ENCODE measurements around the gene FOXJ2. TPM values are rescaled to one million over a fixed set of nuclear protein-coding genes. Genes with fewer than 3 reads are reported as not detected.
"Not testable (repeated sequence)": the region's sequence is repeated elsewhere in the genome, so short reads cannot be mapped to it uniquely, and the experiment has no call there.

FOXJ2 gene
- polyA plus RNA-seq, 4 donors: 3.8 to 11.1 (median 5.4) TPM

DNA sequence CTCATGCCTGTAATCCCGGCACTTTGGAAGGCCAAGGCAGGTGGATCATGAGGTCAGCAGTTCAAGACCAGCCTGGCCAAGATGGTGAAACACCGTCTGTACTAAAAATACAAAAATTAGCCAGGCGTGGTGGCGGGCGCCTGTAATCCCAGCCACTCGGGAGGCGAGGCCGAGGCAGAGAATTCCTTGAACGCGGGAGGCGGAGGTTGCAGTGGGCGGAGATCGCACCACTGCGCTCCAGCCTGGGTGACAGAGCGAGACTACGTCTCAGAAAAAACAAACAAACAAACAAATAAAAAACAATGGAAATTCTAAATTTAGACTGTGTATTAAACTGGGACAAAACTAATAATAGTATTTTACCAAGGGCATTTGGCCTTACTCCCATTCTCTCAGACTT, 14.3 kb upstream of the FOXJ2 start:
- DNase-seq; H3K27ac ChIP-seq (ENCODE audit: low read depth in 1 of 3, low read length in 2 of 3); H3K9me3 ChIP-seq (ENCODE audit: control insufficient read depth in 2 of 2, insufficient read depth in 1 of 2, low read depth in 1 of 2, low read length in 1 of 2); FAIRE-seq; H3K4me3 ChIP-seq (ENCODE audit: low read depth in 1 of 3, low read length in 3 of 3); H3K4me1 ChIP-seq (ENCODE audit: control insufficient read depth in 3 of 3, insufficient read depth in 2 of 3, low read depth in 1 of 3, low read length in 2 of 3); H3K36me3 ChIP-seq (ENCODE audit: control insufficient read depth in 3 of 3, insufficient read depth in 2 of 3, low read depth in 1 of 3, low read length in 3 of 3): not testable (repeated sequence)
- H3K27me3 ChIP-seq (ENCODE audit: control insufficient read depth in 3 of 3, insufficient read depth in 3 of 3, low read length in 3 of 3): peaks cover 0 to 42% (median 10%) of the 10 kb centered on the region in 3 donors
- whole genome bisulfite sequencing, 3 donors: 58 to 63% (median 59%) methylated on average over 16 of the region's 16 CpGs

DNA sequence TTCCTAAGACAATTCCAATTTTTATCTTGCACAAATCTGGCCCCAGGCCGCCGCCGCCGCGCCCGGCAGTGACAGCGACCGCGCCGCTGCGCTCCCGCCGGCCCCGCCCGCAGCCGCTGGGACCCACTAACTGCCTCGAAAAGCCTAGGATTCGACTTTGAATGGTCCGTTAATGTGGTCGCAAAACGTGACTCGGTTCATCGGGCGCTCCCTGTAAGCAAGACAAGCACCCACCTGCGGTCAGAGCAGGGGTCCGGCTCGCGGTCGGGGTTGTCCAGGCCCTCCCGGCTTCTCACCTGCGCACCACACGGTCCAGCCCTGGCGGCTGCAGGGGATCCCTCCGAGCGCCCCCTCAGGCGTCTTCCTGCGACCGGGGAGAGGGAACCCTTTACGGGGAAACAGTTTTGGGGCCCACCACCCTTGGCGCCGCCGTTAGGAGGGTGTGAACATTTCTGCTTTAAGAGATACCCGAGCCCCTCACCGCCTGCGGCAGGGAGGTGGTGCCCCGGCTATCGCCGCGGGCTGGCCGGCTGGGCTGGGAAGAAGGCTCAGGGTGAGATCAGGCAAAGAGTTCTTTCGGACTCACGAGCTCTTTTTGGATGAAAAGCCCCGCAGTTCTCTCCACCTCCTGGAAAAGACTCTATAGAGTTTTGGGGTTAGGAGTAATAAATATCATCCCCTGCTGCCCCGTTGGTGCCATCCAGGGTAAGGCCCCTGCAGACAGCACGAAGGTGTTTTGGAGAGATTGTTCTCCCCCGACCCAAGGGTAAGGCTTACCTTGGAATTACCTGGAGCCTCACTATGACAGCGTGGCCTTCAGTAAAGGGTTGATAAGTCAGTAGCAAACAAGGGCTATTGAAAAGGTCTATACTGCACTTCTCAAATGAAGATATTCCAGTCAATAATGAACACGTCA, 13.6 kb upstream of the FOXJ2 start:
- Histone ChIP-seq H3K4me3 (ENCODE audit: low read depth in 1 of 3, low read length in 3 of 3) (peak overlapping the region in 2 of 3 donors; percentile 1 to 12), H3K4me1 (ENCODE audit: control insufficient read depth in 3 of 3, insufficient read depth in 2 of 3, low read depth in 1 of 3, low read length in 2 of 3) (no peaks in the 10 kb centered on the region), H3K27me3 (ENCODE audit: control insufficient read depth in 3 of 3, insufficient read depth in 3 of 3, low read length in 3 of 3) (peaks cover 0 to 42% (median 10%) of the 10 kb centered on the region in 3 donors), H3K36me3 (ENCODE audit: control insufficient read depth in 3 of 3, insufficient read depth in 2 of 3, low read depth in 1 of 3, low read length in 3 of 3) (no peaks in the 10 kb centered on the region), H3K9me3 (ENCODE audit: control insufficient read depth in 2 of 2, insufficient read depth in 1 of 2, low read depth in 1 of 2, low read length in 1 of 2) (no peaks in the 10 kb centered on the region), H3K27ac (ENCODE audit: low read depth in 1 of 3, low read length in 2 of 3) (no peak overlapping the region)
- FAIRE-seq (no peak), DNase-seq (peak in 1 of 2 donors; percentile 24)
- WGBS, 3 donors: 2 to 3% (median 3%) methylated on average over 58 of the region's 58 CpGs

GRCh38 chr12:8026291-8026900, 6.1 kb upstream of the FOXJ2 start:
- peak; percentile 96 for FAIRE-seq
- 0% methylated on average over 27 of the region's 27 CpGs for WGBS, 3 donors

DNA sequence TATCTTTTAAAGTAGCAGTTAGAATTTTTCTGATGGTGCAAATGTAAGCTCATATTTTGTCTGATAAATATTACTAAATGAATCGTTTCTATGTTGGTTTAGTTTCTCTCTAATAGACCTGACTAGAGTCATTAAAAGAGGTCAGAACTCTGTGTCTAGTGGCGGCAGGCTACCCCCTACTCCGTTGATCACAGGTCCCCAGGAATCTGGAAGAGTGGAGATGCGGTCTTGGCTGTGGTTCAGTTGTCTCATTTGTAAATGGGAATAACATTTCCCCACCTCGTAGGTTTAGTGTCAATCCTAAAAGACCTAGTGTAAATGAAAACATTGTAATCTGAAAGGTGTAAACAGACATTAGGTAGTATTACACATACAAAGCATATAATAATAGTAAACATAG, 4.7 kb upstream of the FOXJ2 start:
- H3K27me3 ChIP-seq (ENCODE audit: control insufficient read depth in 3 of 3, insufficient read depth in 3 of 3, low read length in 3 of 3): no peaks in the 10 kb centered on the region
- peaks cover 0 to 3% (median 3%) of the 10 kb centered on the region in 3 donors for H3K4me1 ChIP-seq (ENCODE audit: control insufficient read depth in 3 of 3, insufficient read depth in 2 of 3, low read depth in 1 of 3, low read length in 2 of 3)
- 48 to 70% (median 54%) methylated on average over 5 of the region's 5 CpGs for WGBS, 3 donors
- FAIRE-seq (no peak), DNase-seq (no peak)
- no peak overlapping the region for H3K4me3 ChIP-seq (ENCODE audit: low read depth in 1 of 3, low read length in 3 of 3)
- no peak overlapping the region for H3K27ac ChIP-seq (ENCODE audit: low read depth in 1 of 3, low read length in 2 of 3)
- no peaks in the 10 kb centered on the region for H3K9me3 ChIP-seq (ENCODE audit: control insufficient read depth in 2 of 2, insufficient read depth in 1 of 2, low read depth in 1 of 2, low read length in 1 of 2)
- no peaks in the 10 kb centered on the region for H3K36me3 ChIP-seq (ENCODE audit: control insufficient read depth in 3 of 3, insufficient read depth in 2 of 3, low read depth in 1 of 3, low read length in 3 of 3)

More at GRCh38 chr12:8026291-8026900, 6.1 kb upstream of the FOXJ2 start:
- Histone ChIP-seq H3K36me3 (ENCODE audit: control insufficient read depth in 3 of 3, insufficient read depth in 2 of 3, low read depth in 1 of 3, low read length in 3 of 3) (no peaks in the 10 kb centered on the region), H3K27me3 (ENCODE audit: control insufficient read depth in 3 of 3, insufficient read depth in 3 of 3, low read length in 3 of 3) (no peaks in the 10 kb centered on the region), H3K4me1 (ENCODE audit: control insufficient read depth in 3 of 3, insufficient read depth in 2 of 3, low read depth in 1 of 3, low read length in 2 of 3) (peaks cover 0 to 3% (median 0%) of the 10 kb centered on the region in 3 donors), H3K27ac (ENCODE audit: low read depth in 1 of 3, low read length in 2 of 3) (peak overlapping the region; percentile 98 to 100 (median 99)), H3K4me3 (ENCODE audit: low read depth in 1 of 3, low read length in 3 of 3) (peak overlapping the region; percentile 55 to 95 (median 78)), H3K9me3 (ENCODE audit: control insufficient read depth in 2 of 2, insufficient read depth in 1 of 2, low read depth in 1 of 2, low read length in 1 of 2) (no peaks in the 10 kb centered on the region)
- peak; percentile 98 to 100 for DNase-seq

- no peak for FAIRE-seq
- Histone ChIP-seq H3K36me3 (ENCODE audit: control insufficient read depth in 3 of 3, insufficient read depth in 2 of 3, low read depth in 1 of 3, low read length in 3 of 3) (no peaks in the 10 kb centered on the region), H3K27ac (ENCODE audit: low read depth in 1 of 3, low read length in 2 of 3) (no peak overlapping the region), H3K27me3 (ENCODE audit: control insufficient read depth in 3 of 3, insufficient read depth in 3 of 3, low read length in 3 of 3) (no peaks in the 10 kb centered on the region), H3K9me3 (ENCODE audit: control insufficient read depth in 2 of 2, insufficient read depth in 1 of 2, low read depth in 1 of 2, low read length in 1 of 2) (no peaks in the 10 kb centered on the region), H3K4me1 (ENCODE audit: control insufficient read depth in 3 of 3, insufficient read depth in 2 of 3, low read depth in 1 of 3, low read length in 2 of 3) (peaks cover 0 to 5% (median 3%) of the 10 kb centered on the region in 3 donors), H3K4me3 (ENCODE audit: low read depth in 1 of 3, low read length in 3 of 3) (no peak overlapping the region)
- 95 to 97% (median 96%) methylated on average over 15 of the region's 15 CpGs for whole genome bisulfite sequencing, 3 donors
- DNase-seq: no peak
Observed at GRCh38 chr12:8028267-8028666, 4.2 kb upstream of the FOXJ2 start.

DNA sequence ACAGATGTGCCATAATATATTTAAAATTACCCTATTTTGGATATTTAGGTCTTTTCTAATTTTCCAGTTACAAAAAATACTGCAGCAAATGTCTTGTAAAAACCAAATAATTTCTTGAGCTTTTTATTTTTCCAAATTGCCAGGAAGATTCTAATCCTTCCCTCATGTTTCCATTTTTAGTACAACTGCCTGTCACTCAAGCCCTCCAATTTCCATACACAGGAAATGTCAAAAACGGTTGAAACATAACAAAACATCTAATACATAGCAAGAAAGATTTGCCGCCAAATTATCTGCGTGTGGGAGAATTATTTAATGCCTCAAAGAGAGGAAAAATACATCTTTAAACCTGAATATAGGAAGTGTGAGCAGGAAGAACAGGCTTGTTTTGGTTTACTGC, 2.3 kb upstream of the FOXJ2 start:
- DNase-seq (no peak), FAIRE-seq (no peak)
- H3K27ac ChIP-seq (ENCODE audit: low read depth in 1 of 3, low read length in 2 of 3): no peak overlapping the region
- H3K4me1 ChIP-seq (ENCODE audit: control insufficient read depth in 3 of 3, insufficient read depth in 2 of 3, low read depth in 1 of 3, low read length in 2 of 3): peaks cover 8 to 22% (median 11%) of the 10 kb centered on the region in 3 donors
- H3K9me3 ChIP-seq (ENCODE audit: control insufficient read depth in 2 of 2, insufficient read depth in 1 of 2, low read depth in 1 of 2, low read length in 1 of 2): no peaks in the 10 kb centered on the region
- no peaks in the 10 kb centered on the region for H3K27me3 ChIP-seq (ENCODE audit: control insufficient read depth in 3 of 3, insufficient read depth in 3 of 3, low read length in 3 of 3)
- WGBS, 3 donors: 82 to 87% (median 83%) methylated on average over 3 of the region's 3 CpGs
- peaks cover 0 to 1% (median 0%) of the 10 kb centered on the region in 3 donors for H3K36me3 ChIP-seq (ENCODE audit: control insufficient read depth in 3 of 3, insufficient read depth in 2 of 3, low read depth in 1 of 3, low read length in 3 of 3)
- H3K4me3 ChIP-seq (ENCODE audit: low read depth in 1 of 3, low read length in 3 of 3): no peak overlapping the region

DNA sequence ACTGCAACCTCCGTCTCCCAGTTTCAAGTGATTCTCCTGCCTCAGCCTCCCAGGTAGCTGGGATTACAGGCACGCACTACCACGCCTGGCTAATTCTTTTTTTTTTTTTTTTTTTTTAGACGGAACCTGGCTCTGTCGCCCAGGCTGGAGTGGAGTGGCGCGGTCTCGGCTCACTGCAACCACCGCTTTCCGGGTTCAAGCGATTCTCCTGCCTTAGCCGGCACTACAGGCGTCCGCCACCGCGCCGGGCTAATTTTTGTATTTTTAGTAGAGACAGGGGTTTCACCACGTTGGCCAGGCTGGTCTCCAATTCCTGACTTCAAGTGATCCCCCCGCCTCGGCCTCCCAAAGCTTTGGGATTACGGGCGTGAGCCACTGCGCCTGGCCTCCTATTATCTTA, 1.5 kb upstream of the FOXJ2 start:
- WGBS, 3 donors: 95 to 98% (median 95%) methylated on average over 22 to 23 of the region's 23 CpGs
- H3K4me1 ChIP-seq (ENCODE audit: control insufficient read depth in 3 of 3, insufficient read depth in 2 of 3, low read depth in 1 of 3, low read length in 2 of 3): peaks cover 8 to 22% (median 16%) of the 10 kb centered on the region in 3 donors
- not testable (repeated sequence) for H3K36me3 ChIP-seq (ENCODE audit: control insufficient read depth in 3 of 3, insufficient read depth in 2 of 3, low read depth in 1 of 3, low read length in 3 of 3); H3K4me3 ChIP-seq (ENCODE audit: low read depth in 1 of 3, low read length in 3 of 3); H3K27ac ChIP-seq (ENCODE audit: low read depth in 1 of 3, low read length in 2 of 3); FAIRE-seq; H3K27me3 ChIP-seq (ENCODE audit: control insufficient read depth in 3 of 3, insufficient read depth in 3 of 3, low read length in 3 of 3); H3K9me3 ChIP-seq (ENCODE audit: control insufficient read depth in 2 of 2, insufficient read depth in 1 of 2, low read depth in 1 of 2, low read length in 1 of 2); DNase-seq

DNA sequence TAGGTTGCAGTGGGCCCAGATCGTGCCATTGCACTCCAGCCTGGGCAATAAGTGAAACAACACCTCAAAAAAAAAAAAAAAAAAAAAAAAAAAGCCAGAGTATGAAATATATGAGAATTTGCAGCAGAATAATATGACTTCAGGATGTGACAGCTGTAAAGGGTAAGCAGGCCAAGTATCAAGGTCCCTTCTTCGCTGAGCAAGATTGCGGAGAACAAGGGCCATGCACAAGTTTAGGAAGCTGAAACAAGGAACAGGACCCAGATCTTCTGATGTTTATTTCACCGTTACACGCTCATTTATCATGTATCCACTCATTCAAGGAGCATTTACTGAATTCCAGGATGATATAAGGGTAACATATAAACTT, 659 bp upstream of the FOXJ2 start:
- FAIRE-seq (no peak), DNase-seq (peak in 1 of 2 donors; percentile 13)
- Histone ChIP-seq H3K9me3 (ENCODE audit: control insufficient read depth in 2 of 2, insufficient read depth in 1 of 2, low read depth in 1 of 2, low read length in 1 of 2) (no peaks in the 10 kb centered on the region), H3K4me1 (ENCODE audit: control insufficient read depth in 3 of 3, insufficient read depth in 2 of 3, low read depth in 1 of 3, low read length in 2 of 3) (peaks cover 8 to 22% (median 21%) of the 10 kb centered on the region in 3 donors), H3K27ac (ENCODE audit: low read depth in 1 of 3, low read length in 2 of 3) (peak overlapping the region in 2 of 3 donors; percentile 61 to 85), H3K36me3 (ENCODE audit: control insufficient read depth in 3 of 3, insufficient read depth in 2 of 3, low read depth in 1 of 3, low read length in 3 of 3) (peaks cover 0 to 9% (median 0%) of the 10 kb centered on the region in 3 donors), H3K4me3 (ENCODE audit: low read depth in 1 of 3, low read length in 3 of 3) (peak overlapping the region; percentile 56 to 97 (median 87)), H3K27me3 (ENCODE audit: control insufficient read depth in 3 of 3, insufficient read depth in 3 of 3, low read length in 3 of 3) (no peaks in the 10 kb centered on the region)
- WGBS, 3 donors: 18 to 39% (median 25%) methylated on average over 5 of the region's 5 CpGs
